Renal cortex interstitium (tissue), 11 donors: Measurements from ENCODE around the gene HOXD9. TPM values are rescaled to one million over a fixed set of nuclear protein-coding genes. Genes with fewer than 3 reads are reported as not detected.

Source experiments
- DNase-seq, 11 donors: peaks; one replicate each; pipeline ENCODE4 v3.0.0-alpha.2; 2013; ENCODE audit warnings: low read depth in 9 of 11, low spot score in 4 of 11; ENCODE audit errors: extremely low read depth in 1 of 11
- polyA plus RNA-seq, 3 donors: library from polyadenylated mRNA; unstranded; fragments of 120-200 nt; gene quantifications; one replicate each; pipeline ENCODE4 v1.2.1, GENCODE V29; 2013; ENCODE audit not compliant: insufficient read length in 3 of 3

Gene HOXD9
- polyA plus RNA-seq, 3 donors, result 74.3 to 99.6 (median 80.9) TPM

GRCh38 chr2:176117162-176117822, 5.2 kb upstream of the HOXD9 start:
- DNase-seq, result no peak

- DNase-seq, result no peak
Measured at GRCh38 chr2:176117823-176118371, 4.6 kb upstream of the HOXD9 start.

DNA sequence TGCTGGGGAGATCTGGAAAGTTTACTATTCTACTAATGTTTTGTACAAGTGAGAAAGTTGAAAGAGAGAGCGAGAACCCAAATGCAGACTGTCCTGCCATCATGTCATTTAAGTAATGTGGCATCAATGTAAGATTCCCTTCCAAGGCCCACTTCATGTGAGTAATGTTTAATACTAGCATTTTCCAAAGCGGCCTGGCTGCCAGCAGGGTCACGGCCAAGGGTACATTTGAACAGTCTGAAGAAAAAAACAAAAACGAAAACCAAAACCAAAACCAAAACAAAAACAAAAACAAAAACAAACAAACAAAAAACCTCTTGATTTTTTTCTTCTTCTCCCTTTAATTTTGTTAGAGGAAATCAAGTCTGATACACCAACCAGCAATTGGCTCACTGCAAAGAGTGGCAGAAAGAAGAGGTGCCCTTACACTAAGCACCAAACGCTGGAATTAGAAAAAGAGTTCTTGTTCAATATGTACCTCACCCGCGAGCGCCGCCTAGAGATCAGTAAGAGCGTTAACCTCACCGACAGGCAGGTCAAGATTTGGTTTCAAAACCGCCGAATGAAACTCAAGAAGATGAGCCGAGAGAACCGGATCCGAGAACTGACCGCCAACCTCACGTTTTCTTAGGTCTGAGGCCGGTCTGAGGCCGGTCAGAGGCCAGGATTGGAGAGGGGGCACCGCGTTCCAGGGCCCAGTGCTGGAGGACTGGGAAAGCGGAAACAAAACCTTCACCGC, 3.7 kb upstream of the HOXD9 start:
- DNase-seq, result peak in 2 of 11 donors; percentile 80 to 91

DNA sequence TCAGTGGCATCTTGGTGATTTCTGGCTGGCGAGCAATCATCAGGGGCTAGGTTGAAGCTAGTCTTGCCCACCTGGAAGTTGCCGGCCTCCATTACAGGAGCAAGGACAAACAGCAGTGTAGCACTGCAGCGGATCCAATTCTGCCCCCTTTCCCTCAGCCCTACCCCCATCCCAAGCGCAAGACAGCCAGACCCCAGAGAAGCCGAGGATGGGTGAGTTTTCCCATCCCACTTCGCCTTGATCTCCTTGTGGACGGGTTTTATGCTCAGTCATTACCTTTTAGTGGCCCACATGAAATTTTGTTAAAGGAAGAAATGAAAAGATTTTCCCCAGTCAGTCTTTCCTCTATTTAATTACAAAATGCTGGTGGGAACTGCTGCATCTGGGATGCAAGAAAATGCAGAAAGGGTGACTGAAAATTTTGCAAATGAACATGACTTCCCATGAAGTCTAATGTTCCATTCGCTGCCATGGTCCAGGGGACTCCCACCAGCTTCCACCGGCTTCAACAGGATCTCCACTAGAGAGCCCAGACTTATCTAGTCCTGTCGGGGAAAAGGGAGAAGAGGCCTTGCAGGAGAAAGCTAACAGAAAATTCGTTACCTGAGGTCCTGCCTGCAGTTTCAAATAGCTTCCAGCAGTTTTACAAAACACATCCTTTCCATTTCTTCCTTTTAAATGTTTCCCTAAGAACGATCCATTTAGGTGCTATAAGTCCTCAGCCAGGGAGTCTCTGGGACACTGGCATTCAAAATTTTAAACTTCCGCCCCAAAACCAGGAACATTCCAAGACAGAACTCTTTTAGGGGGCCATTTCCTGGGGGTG, 1.9 kb upstream of the HOXD9 start:
- no peak for DNase-seq

DNA sequence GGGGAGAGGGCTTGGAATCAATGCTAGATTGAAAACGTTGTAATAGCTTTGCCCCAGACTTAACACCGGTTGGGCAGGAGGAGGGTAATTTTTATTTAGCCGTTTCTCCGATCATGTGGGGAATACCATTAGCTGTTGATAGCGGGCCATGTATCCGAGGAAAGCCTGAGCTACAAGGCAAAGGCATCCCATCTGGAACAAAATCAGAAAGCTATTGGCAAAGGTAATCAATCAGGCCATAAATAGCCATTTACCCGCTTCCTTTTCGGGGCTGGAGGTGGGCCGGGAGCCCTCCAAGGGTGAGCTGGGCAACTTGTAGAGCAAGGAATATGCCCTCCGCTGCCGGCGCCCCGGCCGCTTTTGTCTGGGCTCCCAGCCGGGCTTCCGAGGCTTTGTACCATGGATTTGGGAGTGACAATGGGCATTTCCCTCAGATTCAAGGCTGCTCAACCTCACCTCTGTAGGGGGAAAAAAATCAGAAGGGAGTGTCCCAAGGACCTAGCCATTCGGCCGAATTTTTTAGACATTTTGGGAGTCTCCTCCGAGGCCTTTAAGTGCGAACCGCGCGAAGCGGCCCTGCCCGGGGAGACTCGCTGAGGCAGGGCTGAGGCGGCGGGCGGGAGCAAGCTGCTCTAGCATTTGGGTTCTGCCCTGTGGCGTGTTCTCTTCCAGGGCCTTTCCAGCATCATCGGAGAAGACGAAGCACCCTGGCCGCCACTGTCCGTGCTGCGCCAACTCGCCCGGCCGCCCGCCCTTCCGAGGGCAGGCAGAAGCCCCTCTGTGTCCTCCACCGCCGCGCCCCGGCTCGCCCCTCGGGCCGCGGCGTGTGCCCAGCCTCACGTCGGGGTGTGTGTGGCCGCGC, 1.1 kb upstream of the HOXD9 start:
- DNase-seq, result no peak

DNA sequence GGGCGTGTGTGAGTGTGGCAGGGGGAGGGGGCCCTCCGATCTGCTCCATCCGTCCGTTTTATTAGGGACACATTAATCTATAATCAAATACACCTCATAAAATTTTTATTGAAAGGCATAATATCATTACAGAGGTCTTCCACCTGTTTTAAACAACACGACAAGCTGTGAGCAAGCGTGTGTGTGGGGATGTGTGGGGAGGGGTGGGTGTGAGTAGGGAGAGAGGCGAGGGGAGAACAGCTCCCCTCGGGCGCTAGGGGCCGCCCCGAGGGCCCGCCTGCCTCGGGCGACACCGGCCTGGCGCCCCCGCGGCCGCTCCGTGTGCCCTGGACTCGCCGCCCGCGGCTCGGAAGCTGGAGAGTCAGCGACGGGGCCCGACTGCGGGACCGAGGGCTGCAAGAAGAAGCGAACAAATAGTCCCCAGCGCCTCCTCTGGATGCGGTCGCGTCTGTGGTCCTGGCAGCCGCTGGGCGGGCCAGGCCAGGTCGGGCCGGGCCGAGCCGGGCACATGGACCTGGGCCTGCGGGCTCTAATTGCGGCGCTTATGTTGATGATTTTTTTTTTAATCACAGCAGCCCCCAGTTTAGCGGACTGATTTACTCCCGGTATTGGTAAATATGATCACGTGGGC, 352 bp upstream of the HOXD9 start:
- no peak for DNase-seq

GRCh38 chr2:176123411-176124109, 1.0 kb downstream of the HOXD9 start:
- DNase-seq, result no peak

DNA sequence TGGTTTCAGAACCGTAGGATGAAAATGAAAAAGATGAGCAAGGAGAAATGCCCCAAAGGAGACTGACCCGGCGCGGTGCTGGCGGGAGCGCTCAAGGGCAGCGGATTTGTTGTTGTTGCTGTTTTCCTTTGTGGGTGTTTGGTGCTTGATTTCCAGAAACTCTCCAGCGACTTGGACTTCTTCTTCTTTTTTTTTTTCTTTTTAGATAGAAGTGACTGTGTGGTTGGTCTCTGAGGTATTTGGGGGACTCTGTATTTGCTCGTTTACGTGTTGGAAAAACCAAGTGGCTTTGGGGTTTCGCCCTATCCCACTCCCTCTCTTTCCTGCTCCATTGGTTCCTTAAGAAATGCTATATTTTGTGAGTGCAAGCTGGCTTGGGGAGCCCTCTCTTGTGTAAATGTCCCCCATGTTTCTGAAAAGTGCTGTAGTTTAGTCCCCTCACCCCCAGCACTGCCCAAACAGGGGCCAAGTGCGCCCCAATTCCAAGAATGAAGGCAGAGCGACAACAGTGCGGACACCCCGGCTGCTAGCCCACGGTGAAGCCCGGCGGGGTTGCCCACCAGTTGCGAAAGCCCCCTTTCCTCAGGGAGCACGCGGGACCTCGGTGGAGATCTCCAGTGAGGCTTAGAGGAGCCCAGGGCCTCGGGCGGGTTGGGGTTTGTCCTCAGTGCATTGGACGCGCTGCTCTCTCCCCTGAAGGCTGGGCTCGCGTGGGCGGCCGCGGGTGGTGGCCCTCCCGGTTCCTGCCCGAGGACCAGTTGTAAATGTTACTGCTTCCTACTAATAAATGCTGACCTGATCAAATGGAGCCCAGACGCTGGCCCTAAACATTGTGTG, 1.8 kb downstream of the HOXD9 start:
- DNase-seq, result no peak

GRCh38 chr2:176124947-176125771, 2.6 kb downstream of the HOXD9 start:
- no peak for DNase-seq

DNA sequence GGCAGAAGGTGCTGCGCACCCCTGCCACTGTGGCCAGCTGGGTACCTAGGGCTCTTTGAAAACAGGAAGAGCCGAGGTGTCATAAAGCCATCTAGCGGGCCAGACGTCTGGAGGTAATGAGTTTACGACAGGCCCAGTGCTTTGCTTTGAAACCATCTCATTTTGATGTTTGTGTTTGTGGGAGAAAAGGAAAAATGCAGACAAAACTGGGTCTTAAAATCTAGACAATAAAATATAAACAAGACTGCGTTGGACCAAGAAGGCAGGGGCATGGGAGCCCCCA, 3.2 kb downstream of the HOXD9 start:
- no peak for DNase-seq

DNA sequence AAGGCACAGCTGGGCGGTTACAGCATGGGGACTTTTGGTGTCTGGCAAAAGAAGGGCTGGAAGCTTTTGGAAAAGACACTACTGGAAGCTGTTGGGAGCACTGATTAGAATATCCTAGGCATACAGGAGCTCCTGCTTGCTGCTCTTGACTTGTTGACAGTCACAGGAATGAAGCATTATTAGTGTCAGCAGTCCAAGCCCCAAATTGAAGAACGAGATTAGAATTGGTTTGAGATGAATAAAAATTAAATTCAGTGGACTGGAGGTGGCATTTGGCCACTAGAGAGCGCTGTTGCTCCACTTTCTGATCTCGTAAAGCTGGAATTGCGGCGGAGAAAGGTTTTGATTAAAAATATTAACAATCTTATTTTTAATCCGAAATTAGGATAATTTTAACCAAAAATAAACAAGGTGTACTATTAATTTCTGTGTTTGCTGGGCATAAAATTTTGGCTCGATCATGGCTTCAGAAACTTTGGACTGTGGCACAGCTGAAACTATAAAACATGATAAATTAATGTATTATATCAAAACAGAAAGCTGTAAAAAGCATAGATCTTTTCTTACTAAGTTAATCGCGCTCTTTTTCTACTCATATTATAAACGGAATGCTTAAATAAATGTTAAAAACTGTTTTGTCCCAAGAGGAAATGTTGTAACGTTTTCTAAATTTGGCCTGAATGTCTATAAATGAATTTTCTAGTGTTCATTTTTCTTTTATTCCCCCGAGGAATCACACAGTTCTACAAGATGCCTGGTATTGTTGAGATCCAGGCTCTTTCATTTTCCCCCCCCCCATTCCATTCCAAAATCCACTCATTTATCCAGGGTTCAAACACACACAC, 4.6 kb downstream of the HOXD9 start:
- peak in 1 of 11 donors; percentile 84 for DNase-seq

- DNase-seq, result no peak
Measured at GRCh38 chr2:176127774-176128072, 5.2 kb downstream of the HOXD9 start.

DNA sequence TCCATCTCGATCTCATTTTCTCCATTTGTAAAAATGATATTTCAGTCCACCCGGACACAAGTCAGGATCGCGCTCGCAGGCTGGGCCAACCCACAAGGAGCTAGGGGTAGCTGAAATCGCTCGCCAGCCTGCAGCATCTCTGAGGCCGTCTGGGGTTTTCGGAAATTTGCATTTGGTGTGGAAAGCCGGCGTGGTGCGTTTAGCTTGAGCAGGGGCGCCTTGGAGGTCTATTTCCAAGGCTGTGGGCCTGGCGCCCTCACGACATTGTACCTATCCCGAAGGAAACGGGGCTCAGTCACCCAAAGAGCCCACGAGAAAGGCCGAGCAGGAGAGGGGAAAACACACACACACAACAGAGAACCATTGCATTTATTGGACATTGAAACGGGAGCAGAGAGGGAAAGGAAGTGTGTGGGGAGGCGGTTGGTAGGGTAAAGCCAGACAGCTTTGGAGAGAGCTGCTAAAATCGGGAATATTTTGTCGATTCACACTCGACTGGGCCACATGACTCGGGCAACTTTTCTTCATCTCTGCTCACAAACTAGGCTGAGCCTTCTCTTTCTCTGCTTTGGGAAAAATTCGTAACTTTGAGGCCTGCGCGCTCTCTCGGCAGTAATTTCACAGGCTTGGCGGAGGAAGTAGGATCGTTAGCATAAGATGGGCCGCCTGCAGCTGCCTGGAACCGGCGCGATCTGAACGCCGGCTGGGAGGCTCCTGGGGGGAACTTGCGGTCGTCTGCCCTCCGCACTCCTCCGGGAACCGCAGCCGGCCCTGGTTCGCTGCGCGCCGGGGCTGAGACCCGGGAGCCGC, 5.9 kb downstream of the HOXD9 start:
- DNase-seq, result no peak

DNA sequence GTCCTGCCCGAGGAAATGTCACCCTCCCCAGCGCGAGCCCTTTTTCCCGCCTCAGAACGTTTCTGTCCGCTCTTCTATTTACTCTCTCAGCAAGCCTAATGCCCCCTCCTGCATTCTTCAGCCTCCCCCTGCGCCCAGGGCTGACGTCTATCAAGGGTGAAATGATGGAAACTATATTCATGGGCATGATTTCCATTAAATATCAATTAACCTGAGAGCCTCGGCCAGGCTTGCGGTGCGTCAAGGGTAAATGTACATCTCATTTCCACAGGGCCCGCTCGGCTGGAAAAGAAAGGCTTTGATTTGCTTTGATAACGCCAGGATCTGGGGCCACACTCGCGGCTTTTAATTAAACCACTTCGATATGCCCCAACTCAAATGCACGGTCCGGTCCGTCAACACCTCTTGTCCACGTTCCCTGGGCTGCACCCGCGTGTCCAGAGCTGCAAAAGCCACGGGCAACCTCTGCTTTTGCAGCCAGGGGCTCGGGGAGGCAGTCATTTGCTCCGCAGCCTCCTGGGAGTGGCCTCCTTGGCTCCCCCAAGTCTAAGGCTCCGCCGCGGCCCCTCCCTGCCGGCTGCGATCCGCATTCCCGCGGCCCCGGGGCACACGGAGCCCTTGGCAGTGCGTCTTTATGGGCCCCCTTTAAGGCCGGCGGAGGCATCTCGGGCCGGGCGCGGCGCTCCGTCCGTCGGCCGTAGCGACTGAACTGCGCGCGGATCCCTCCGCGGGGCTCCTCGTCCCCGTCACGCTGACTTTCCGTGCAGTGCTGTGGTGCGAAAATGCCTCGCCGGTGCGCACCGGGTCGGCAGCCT, 6.7 kb downstream of the HOXD9 start, which contains the start of gene HOXD8:
Gene HOXD8, plus strand, starts transcription at position 724 of the 815 bp plus-strand sequence. CDS start 662 bp downstream, outside the sequence.
- DNase-seq, result peak in 3 of 11 donors; percentile 84 to 85 (median 85)
